Naive thymus-derived CD4-positive, alpha-beta T cell (primary cell): ENCODE results near the gene LAPTM5. TPM values are rescaled to one million over a fixed set of nuclear protein-coding genes. Genes with fewer than 3 reads are reported as not detected.
"Not testable (repeated sequence)": the region's sequence is repeated elsewhere in the genome, so short reads cannot be mapped to it uniquely, and the experiment has no call there.

Experiments used
- ATAC-seq: fragments of 150-1000 bp; cut with Tn5 transposase; 2 replicates; pipeline ENCODE4 v1.10.0; 2021; ENCODE audit warnings: mild to moderate bottlenecking, moderate library complexity
- CTCF ChIA-PET: fragments of 350-600 bp; sonication (Branson Sonifier 250); formaldehyde crosslinking; loops from one replicate; lab custom pipeline; 2021; ENCODE audit warnings: antibody characterized with exemption; lab: Charles Lee
- POLR2A ChIA-PET: fragments of 350-600 bp; sonication (Branson Sonifier 250); formaldehyde crosslinking; loops from one replicate; lab custom pipeline; 2021; ENCODE audit warnings: antibody characterized with exemption, inconsistent platforms; lab: Charles Lee
- DNase-seq, 9 donors: peaks; one replicate each; pipeline versions ENCODE4 v3.0.0 to v3.0.0-alpha.2; 2020 to 2022; ENCODE audit warnings: mixed read lengths in 1 of 9
- H3K27ac ChIP-seq: one replicate; pipeline ENCODE4 v1.7.0; 2013; ENCODE audit warnings: mild to moderate bottlenecking, low read depth, low read length, moderate library complexity
- H3K27me3 ChIP-seq, 2 donors: one replicate each; pipeline ENCODE4 v1.7.0; 2013; ENCODE audit warnings: low read length in 2 of 2, mild to moderate bottlenecking in 2 of 2, moderate library complexity in 2 of 2; ENCODE audit not compliant: control insufficient read depth in 2 of 2, insufficient read depth in 2 of 2
- H3K36me3 ChIP-seq, 3 experiments: 1 replicate in 2 of 3; 2 replicates in 1 of 3; pipeline ENCODE4 v1.7.0; 2013; ENCODE audit warnings: low read length in 3 of 3, mild to moderate bottlenecking in 3 of 3, moderate library complexity in 1 of 3; ENCODE audit not compliant: insufficient read depth in 3 of 3, control insufficient read depth in 2 of 3
- H3K4me1 ChIP-seq, 2 donors: one replicate each; pipeline ENCODE4 v1.7.0; 2013; ENCODE audit warnings: low read length in 2 of 2, mild to moderate bottlenecking in 2 of 2, moderate library complexity in 1 of 2; ENCODE audit not compliant: control insufficient read depth in 2 of 2, insufficient read depth in 2 of 2
- H3K4me3 ChIP-seq: 2 replicates; pipeline ENCODE4 v1.7.0; 2013; ENCODE audit warnings: mild to moderate bottlenecking, low read length
- H3K9me3 ChIP-seq, 3 experiments: 1 replicate in 2 of 3; 2 replicates in 1 of 3; pipeline ENCODE4 v1.7.0; 2013; ENCODE audit warnings: low read length in 3 of 3; ENCODE audit not compliant: control insufficient read depth in 2 of 3
- H3K27ac Mint-ChIP-seq, 9 donors: one replicate each; pipeline ENCODE4 v1.8.0; 2020 to 2022; ENCODE audit warnings: mixed read lengths in 9 of 9, mild to moderate bottlenecking in 8 of 9, moderate library complexity in 5 of 9, inconsistent platforms in 2 of 9
- H3K27me3 Mint-ChIP-seq, 5 donors: one replicate each; pipeline ENCODE4 v1.8.0; 2021 to 2022; ENCODE audit warnings: mixed read lengths in 5 of 5, mild to moderate bottlenecking in 1 of 5
- H3K36me3 Mint-ChIP-seq, 5 donors: one replicate each; pipeline ENCODE4 v1.8.0; 2020 to 2022; ENCODE audit warnings: mixed read lengths in 5 of 5, mild to moderate bottlenecking in 3 of 5, inconsistent platforms in 1 of 5
- H3K4me1 Mint-ChIP-seq, 7 donors: one replicate each; pipeline ENCODE4 v1.8.0; 2020 to 2022; ENCODE audit warnings: mixed read lengths in 7 of 7, mild to moderate bottlenecking in 3 of 7, inconsistent platforms in 1 of 7
- H3K4me3 Mint-ChIP-seq, 10 donors: one replicate each; pipeline ENCODE4 v1.8.0; 2020 to 2022; ENCODE audit warnings: mild to moderate bottlenecking in 10 of 10, mixed read lengths in 10 of 10, moderate library complexity in 6 of 10, inconsistent platforms in 2 of 10
- H3K9me3 Mint-ChIP-seq, 11 donors: one replicate each; pipeline ENCODE4 v1.8.0; 2020 to 2022; ENCODE audit warnings: mixed read lengths in 11 of 11, mild to moderate bottlenecking in 4 of 11, inconsistent platforms in 1 of 11, moderate library complexity in 1 of 11
- intact Hi-C, 2 donors: fragments of 100-400 bp; cut with micrococcal nuclease; formaldehyde crosslinking; loops; one replicate each; pipeline ENCODE4 v1.15.1; 2023
- polyA plus RNA-seq, 2 donors: library from polyadenylated mRNA; unstranded; fragments of 300-500 nt; fragmentation: Illumina TruSeq; gene quantifications; one replicate each; pipeline ENCODE4 v1.2.3, GENCODE V29; 2021
- total RNA-seq, 6 experiments: library from RNA in 5 of 6; stranded (reverse) in 5 of 6; gene quantifications; 1 replicate in 5 of 6; 2 replicates in 1 of 6; pipeline ENCODE4 v1.2.3 and lab custom pipeline; 2021 to 2026

LAPTM5 gene
- total and polyA plus RNA-seq, 7 experiments from 2014 or later, result 464 to 783 (median 575) TPM

GRCh38 chr1:30691480-30691879 is 66.1 kb downstream of the LAPTM5 start:
- Mint-ChIP-seq H3K27me3 (peaks cover 0 to 26% (median 12%) of the 10 kb centered on the region in 5 donors), H3K4me1 (peaks cover 0 to 13% (median 5%) of the 10 kb centered on the region in 7 donors), H3K27ac (no peak overlapping the region), H3K36me3 (no peaks in the 10 kb centered on the region), H3K4me3 (no peak overlapping the region), H3K9me3 (peaks cover 0 to 2% (median 0%) of the 10 kb centered on the region in 11 donors)
- Histone ChIP-seq H3K36me3 (no peaks in the 10 kb centered on the region), H3K27me3 (no peaks in the 10 kb centered on the region), H3K27ac (no peak overlapping the region), H3K9me3 (no peaks in the 10 kb centered on the region), H3K4me1 (no peaks in the 10 kb centered on the region), H3K4me3 (no peak overlapping the region)
- POLR2A ChIA-PET, result no interaction called here
- no peak for DNase-seq
- CTCF ChIA-PET, result no interaction called here
- ATAC-seq, result no peak
- intact Hi-C loops, result no loop called here

- H3K27ac Mint-ChIP-seq, result no peak overlapping the region
- H3K9me3 Mint-ChIP-seq, result peaks cover 0 to 2% (median 0%) of the 10 kb centered on the region in 11 donors
- H3K9me3 ChIP-seq, result no peaks in the 10 kb centered on the region
- ChIA-PET POLR2A (no interaction called here), CTCF (no interaction called here)
- H3K4me1 ChIP-seq, result no peaks in the 10 kb centered on the region
- no peak for DNase-seq
- H3K27me3 Mint-ChIP-seq, result peaks cover under 1 to 37% (median 13%) of the 10 kb centered on the region in 5 donors
- intact Hi-C loops, result no loop called here
- H3K36me3 ChIP-seq, result no peaks in the 10 kb centered on the region
- no peak overlapping the region for H3K4me3 ChIP-seq
- no peaks in the 10 kb centered on the region for H3K27me3 ChIP-seq
- H3K4me1 Mint-ChIP-seq, result peaks cover under 1 to 13% (median 5%) of the 10 kb centered on the region in 7 donors
- ATAC-seq, result no peak
- H3K4me3 Mint-ChIP-seq, result no peak overlapping the region
- H3K36me3 Mint-ChIP-seq, result no peaks in the 10 kb centered on the region
- no peak overlapping the region for H3K27ac ChIP-seq
These were observed 67.5 kb downstream of the LAPTM5 start for GRCh38 chr1:30689901-30690645.

- intact Hi-C loops, result no loop called here
- Mint-ChIP-seq H3K4me3 (peak overlapping the region in 1 of 10 donors; percentile 16), H3K27ac (no peak overlapping the region), H3K36me3 (no peaks in the 10 kb centered on the region), H3K27me3 (peaks cover 10 to 46% (median 22%) of the 10 kb centered on the region in 5 donors), H3K9me3 (peaks cover 0 to 2% (median 0%) of the 10 kb centered on the region in 11 donors), H3K4me1 (peaks cover 6 to 18% (median 10%) of the 10 kb centered on the region in 7 donors)
- peaks cover 0 to 8% of the 10 kb centered on the region in 2 donors for H3K4me1 ChIP-seq
- ATAC-seq, result no peak
- H3K36me3 ChIP-seq, result no peaks in the 10 kb centered on the region
- ChIA-PET CTCF (interaction anchor here (0.6 kb wide), 1 partner anchor 12 kb away, joined by 6 read pairs; no protein-coding TSS in a partner anchor), POLR2A (no interaction called here)
- no peak overlapping the region for H3K4me3 ChIP-seq
- H3K9me3 ChIP-seq, result no peaks in the 10 kb centered on the region
- peaks cover 0 to 5% of the 10 kb centered on the region in 2 donors for H3K27me3 ChIP-seq
- H3K27ac ChIP-seq, result no peak overlapping the region
- no peak for DNase-seq
These were observed 68.4 kb downstream of the LAPTM5 start for GRCh38 chr1:30688920-30689794.

DNA sequence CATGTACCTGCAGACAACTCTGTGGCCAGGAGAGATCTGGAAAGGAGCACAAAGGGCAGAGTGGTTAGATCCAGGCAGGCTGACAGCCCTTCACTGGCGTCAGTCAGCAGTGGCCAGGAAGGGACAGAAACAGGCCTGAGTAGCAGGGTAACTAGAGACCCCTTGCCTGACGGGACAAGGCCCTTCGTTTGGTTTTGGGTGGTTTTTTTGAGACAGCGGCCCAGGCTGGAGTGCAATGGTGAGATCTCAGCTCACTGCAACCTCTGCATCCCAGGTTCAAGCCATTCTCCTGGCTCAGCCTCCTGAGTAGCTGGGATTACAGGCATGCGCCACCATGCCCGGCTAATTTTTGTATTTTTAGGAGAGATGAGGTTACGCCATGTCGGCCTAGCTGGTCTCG is 69.1 kb downstream of the LAPTM5 start:
- CTCF ChIA-PET, result interaction anchor here (0.6 kb wide), 1 partner anchor 12 kb away, joined by 6 read pairs; no protein-coding TSS in a partner anchor
- H3K4me1 ChIP-seq, POLR2A ChIA-PET, H3K36me3 Mint-ChIP-seq, H3K4me3 ChIP-seq, H3K9me3 Mint-ChIP-seq, H3K9me3 ChIP-seq, intact Hi-C loops, H3K4me3 Mint-ChIP-seq, ATAC-seq, DNase-seq, H3K27ac ChIP-seq, H3K27me3 ChIP-seq, H3K36me3 ChIP-seq: not testable (repeated sequence)
- Mint-ChIP-seq H3K4me1 (peaks cover 6 to 20% (median 15%) of the 10 kb centered on the region in 7 donors), H3K27me3 (peaks cover 15 to 52% (median 29%) of the 10 kb centered on the region in 5 donors), H3K27ac (peak overlapping the region in 1 of 9 donors; percentile 80)

GRCh38 chr1:30687886-30688285 is 69.7 kb downstream of the LAPTM5 start:
- Mint-ChIP-seq H3K4me1 (peaks cover 4 to 20% (median 14%) of the 10 kb centered on the region in 7 donors), H3K27ac (no peak overlapping the region), H3K9me3 (peaks cover 0 to 2% (median 0%) of the 10 kb centered on the region in 11 donors), H3K4me3 (no peak overlapping the region), H3K27me3 (peaks cover 21 to 58% (median 30%) of the 10 kb centered on the region in 5 donors), H3K36me3 (no peaks in the 10 kb centered on the region)
- H3K27me3 ChIP-seq, result peaks cover 0 to 9% of the 10 kb centered on the region in 2 donors
- ChIA-PET CTCF (no interaction called here), POLR2A (no interaction called here)
- peaks cover 0 to 8% of the 10 kb centered on the region in 2 donors for H3K4me1 ChIP-seq
- H3K27ac ChIP-seq, result no peak overlapping the region
- ATAC-seq, result no peak
- H3K4me3 ChIP-seq, result no peak overlapping the region
- no peaks in the 10 kb centered on the region for H3K9me3 ChIP-seq
- no peaks in the 10 kb centered on the region for H3K36me3 ChIP-seq
- intact Hi-C loops, result no loop called here
- no peak for DNase-seq

GRCh38 chr1:30686236-30686935 is 71.2 kb downstream of the LAPTM5 start:
- ATAC-seq, result no peak

More at GRCh38 chr1:30686236-30686935, 71.2 kb downstream of the LAPTM5 start:
- peaks cover 0 to 8% of the 10 kb centered on the region in 2 donors for H3K4me1 ChIP-seq
- Mint-ChIP-seq H3K27me3 (peaks cover 25 to 72% (median 44%) of the 10 kb centered on the region in 5 donors), H3K36me3 (no peaks in the 10 kb centered on the region), H3K9me3 (peaks cover 0 to 2% (median 0%) of the 10 kb centered on the region in 11 donors), H3K4me1 (peaks cover 0 to 16% (median 11%) of the 10 kb centered on the region in 7 donors), H3K27ac (peak overlapping the region in 2 of 9 donors; percentile 5 to 52), H3K4me3 (peak overlapping the region in 6 of 10 donors; percentile 7 to 80 (median 53))
- peaks cover 0 to 9% of the 10 kb centered on the region in 2 donors for H3K27me3 ChIP-seq
- intact Hi-C loops, result no loop called here
- CTCF ChIA-PET, result interaction anchor here (0.6 kb wide), 1 partner anchor 8 kb away, joined by 3 read pairs; no protein-coding TSS in a partner anchor
- no peak overlapping the region for H3K27ac ChIP-seq
- no peak overlapping the region for H3K4me3 ChIP-seq
- DNase-seq, result no peak
- H3K36me3 ChIP-seq, result no peaks in the 10 kb centered on the region
- POLR2A ChIA-PET, result no interaction called here
- H3K9me3 ChIP-seq, result no peaks in the 10 kb centered on the region
